ENCODE results near the gene CDC42BPB.

DNA sequence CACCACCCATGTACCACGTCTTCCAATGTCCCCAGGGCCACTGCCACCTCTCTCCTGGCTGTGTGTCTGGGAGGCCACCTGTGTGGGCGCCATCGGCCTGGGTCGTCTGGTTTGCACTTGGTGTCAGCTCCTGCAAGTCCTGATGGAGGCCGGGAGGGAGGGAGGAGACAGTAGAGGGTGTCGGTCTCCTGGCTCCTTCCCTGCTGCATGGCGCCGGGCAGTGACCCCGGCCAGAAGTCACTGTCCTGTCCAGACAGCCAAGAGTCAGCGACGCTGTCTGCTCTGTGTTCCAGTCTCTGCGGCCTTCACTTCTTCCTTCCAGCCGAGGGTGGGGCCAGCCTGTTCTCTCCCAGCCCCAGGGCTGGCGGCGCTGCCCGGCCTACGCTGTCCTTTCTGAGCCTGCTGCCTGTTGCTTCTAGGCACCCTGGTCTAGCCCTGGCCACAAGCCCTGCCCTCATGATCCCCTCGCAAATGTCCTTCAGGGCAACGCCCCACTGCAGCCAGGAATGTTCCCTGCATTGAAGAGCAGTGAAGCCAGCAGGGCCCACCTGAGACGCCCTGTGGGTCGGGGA lies 13.7 kb upstream of the CDC42BPB start:
- TF ChIP-seq SMAD3 (CRISPR knock-in tag; IDR thresholded peaks at IDR 0.05; ENCODE audit: borderline replicate concordance) = no peak
- TF ChIP-seq CREB1 (CRISPR knock-in tag; IDR thresholded peaks at IDR 0.05) = no peak
- TF ChIP-seq, protein P1, sequence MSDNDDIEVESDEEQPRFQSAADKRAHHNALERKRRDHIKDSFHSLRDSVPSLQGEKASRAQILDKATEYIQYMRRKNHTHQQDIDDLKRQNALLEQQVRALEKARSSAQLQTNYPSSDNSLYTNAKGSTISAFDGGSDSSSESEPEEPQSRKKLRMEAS (CRISPR knock-in tag; IDR thresholded peaks at IDR 0.05) = no peak
- TF ChIP-seq CBFB (CRISPR knock-in tag; IDR thresholded peaks at IDR 0.05; ENCODE audit: low read depth) = no peak
- TF ChIP-seq, protein P2, sequence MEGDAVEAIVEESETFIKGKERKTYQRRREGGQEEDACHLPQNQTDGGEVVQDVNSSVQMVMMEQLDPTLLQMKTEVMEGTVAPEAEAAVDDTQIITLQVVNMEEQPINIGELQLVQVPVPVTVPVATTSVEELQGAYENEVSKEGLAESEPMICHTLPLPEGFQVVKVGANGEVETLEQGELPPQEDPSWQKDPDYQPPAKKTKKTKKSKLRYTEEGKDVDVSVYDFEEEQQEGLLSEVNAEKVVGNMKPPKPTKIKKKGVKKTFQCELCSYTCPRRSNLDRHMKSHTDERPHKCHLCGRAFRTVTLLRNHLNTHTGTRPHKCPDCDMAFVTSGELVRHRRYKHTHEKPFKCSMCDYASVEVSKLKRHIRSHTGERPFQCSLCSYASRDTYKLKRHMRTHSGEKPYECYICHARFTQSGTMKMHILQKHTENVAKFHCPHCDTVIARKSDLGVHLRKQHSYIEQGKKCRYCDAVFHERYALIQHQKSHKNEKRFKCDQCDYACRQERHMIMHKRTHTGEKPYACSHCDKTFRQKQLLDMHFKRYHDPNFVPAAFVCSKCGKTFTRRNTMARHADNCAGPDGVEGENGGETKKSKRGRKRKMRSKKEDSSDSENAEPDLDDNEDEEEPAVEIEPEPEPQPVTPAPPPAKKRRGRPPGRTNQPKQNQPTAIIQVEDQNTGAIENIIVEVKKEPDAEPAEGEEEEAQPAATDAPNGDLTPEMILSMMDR (IDR thresholded peaks at IDR 0.05) = no peak
- no peak for TF ChIP-seq NR2C2 (CRISPR knock-in tag; IDR thresholded peaks at IDR 0.05)
- TF ChIP-seq, protein P3, sequence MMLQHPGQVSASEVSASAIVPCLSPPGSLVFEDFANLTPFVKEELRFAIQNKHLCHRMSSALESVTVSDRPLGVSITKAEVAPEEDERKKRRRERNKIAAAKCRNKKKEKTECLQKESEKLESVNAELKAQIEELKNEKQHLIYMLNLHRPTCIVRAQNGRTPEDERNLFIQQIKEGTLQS (CRISPR knock-in tag; conservative IDR thresholded peaks at IDR 0.05) = no peak
- TF ChIP-seq, protein P4, sequence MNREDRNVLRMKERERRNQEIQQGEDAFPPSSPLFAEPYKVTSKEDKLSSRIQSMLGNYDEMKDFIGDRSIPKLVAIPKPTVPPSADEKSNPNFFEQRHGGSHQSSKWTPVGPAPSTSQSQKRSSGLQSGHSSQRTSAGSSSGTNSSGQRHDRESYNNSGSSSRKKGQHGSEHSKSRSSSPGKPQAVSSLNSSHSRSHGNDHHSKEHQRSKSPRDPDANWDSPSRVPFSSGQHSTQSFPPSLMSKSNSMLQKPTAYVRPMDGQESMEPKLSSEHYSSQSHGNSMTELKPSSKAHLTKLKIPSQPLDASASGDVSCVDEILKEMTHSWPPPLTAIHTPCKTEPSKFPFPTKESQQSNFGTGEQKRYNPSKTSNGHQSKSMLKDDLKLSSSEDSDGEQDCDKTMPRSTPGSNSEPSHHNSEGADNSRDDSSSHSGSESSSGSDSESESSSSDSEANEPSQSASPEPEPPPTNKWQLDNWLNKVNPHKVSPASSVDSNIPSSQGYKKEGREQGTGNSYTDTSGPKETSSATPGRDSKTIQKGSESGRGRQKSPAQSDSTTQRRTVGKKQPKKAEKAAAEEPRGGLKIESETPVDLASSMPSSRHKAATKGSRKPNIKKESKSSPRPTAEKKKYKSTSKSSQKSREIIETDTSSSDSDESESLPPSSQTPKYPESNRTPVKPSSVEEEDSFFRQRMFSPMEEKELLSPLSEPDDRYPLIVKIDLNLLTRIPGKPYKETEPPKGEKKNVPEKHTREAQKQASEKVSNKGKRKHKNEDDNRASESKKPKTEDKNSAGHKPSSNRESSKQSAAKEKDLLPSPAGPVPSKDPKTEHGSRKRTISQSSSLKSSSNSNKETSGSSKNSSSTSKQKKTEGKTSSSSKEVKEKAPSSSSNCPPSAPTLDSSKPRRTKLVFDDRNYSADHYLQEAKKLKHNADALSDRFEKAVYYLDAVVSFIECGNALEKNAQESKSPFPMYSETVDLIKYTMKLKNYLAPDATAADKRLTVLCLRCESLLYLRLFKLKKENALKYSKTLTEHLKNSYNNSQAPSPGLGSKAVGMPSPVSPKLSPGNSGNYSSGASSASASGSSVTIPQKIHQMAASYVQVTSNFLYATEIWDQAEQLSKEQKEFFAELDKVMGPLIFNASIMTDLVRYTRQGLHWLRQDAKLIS (CRISPR knock-in tag; IDR thresholded peaks at IDR 0.05; ENCODE audit: borderline replicate concordance) = no peak
- TF ChIP-seq MYBL2 (CRISPR knock-in tag; IDR thresholded peaks at IDR 0.05) = no peak
- TF ChIP-seq, protein P5, sequence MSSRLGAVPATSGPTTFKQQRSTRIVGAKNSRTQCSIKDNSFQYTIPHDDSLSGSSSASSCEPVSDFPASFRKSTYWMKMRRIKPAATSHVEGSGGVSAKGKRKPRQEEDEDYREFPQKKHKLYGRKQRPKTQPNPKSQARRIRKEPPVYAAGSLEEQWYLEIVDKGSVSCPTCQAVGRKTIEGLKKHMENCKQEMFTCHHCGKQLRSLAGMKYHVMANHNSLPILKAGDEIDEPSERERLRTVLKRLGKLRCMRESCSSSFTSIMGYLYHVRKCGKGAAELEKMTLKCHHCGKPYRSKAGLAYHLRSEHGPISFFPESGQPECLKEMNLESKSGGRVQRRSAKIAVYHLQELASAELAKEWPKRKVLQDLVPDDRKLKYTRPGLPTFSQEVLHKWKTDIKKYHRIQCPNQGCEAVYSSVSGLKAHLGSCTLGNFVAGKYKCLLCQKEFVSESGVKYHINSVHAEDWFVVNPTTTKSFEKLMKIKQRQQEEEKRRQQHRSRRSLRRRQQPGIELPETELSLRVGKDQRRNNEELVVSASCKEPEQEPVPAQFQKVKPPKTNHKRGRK (CRISPR knock-in tag; IDR thresholded peaks at IDR 0.05; ENCODE audit: borderline replicate concordance) = no peak
- TF ChIP-seq FOXP1 (CRISPR knock-in tag; IDR thresholded peaks at IDR 0.05; ENCODE audit: borderline replicate concordance) = no peak
- no peak for TF ChIP-seq OVOL2 (CRISPR knock-in tag; IDR thresholded peaks at IDR 0.05; ENCODE audit: borderline replicate concordance)
- TF ChIP-seq, protein P6, sequence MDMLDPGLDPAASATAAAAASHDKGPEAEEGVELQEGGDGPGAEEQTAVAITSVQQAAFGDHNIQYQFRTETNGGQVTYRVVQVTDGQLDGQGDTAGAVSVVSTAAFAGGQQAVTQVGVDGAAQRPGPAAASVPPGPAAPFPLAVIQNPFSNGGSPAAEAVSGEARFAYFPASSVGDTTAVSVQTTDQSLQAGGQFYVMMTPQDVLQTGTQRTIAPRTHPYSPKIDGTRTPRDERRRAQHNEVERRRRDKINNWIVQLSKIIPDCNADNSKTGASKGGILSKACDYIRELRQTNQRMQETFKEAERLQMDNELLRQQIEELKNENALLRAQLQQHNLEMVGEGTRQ (CRISPR knock-in tag; IDR thresholded peaks at IDR 0.05) = no peak
- TF ChIP-seq EMX1 (CRISPR knock-in tag; IDR thresholded peaks at IDR 0.05) = no peak

All from WTC11 (cell line).